ENCODE data around the gene FOXF2. TPM values are rescaled to one million over a fixed set of nuclear protein-coding genes. Genes with fewer than 3 reads are reported as not detected.

FOXF2 gene
- total RNA-seq, 1 donor from 2014 or later = not detected

DNA sequence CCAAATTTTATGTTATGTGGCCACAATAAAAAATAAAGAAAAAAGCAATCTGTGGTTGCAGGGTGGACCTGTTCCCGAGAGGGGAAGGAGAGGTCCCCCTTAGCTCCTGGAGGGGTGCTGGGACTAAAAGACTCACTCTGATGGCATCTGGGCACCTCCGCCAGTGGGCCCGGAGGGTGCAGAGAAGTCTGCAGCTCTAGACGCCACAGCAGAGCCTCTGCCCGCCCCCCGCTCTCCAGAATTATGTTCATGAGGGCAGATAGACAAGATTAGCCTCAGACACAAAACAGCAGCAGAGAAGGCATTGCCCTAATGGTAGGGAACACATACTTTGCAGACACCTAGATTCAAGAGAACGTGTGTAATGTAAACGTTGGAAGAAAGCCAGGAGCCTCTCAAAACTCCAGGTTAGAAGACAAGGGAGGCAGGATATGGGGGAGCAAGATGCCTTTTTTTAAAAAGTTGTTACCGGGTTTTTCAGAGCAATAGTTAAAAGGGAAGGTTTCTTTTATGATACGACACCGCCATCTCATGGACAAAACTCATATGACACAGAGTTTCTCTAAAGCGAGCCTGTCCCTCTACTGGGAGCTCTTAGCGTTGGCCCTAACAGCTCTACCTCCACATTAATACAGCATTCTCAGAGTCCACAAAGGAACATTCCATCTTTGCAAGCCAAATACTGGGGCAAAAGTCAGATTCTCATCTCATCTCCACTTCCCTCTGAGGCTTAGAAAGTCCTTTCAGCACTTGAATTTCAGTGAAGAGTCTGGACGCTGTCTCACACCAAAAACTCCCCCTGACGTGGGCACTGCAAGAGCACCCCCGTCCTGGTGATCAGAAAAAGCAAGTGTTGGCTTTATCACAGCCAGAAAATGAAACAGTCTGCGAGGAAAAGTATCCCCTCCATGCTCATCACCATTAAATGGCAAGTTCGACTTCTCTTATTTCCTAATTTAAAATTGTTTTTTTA is 47.2 kb downstream of the FOXF2 start:
- Mint-ChIP-seq H3K9me3 (no peaks in the 10 kb centered on the region), H3K36me3 (ENCODE audit: low read depth) (no peaks in the 10 kb centered on the region), H3K4me1 (no peaks in the 10 kb centered on the region), H3K4me3 (no peak overlapping the region), H3K27me3 (peaks cover 43% of the 10 kb centered on the region), H3K27ac (no peak overlapping the region)
- TF ChIP-seq, protein P1, sequence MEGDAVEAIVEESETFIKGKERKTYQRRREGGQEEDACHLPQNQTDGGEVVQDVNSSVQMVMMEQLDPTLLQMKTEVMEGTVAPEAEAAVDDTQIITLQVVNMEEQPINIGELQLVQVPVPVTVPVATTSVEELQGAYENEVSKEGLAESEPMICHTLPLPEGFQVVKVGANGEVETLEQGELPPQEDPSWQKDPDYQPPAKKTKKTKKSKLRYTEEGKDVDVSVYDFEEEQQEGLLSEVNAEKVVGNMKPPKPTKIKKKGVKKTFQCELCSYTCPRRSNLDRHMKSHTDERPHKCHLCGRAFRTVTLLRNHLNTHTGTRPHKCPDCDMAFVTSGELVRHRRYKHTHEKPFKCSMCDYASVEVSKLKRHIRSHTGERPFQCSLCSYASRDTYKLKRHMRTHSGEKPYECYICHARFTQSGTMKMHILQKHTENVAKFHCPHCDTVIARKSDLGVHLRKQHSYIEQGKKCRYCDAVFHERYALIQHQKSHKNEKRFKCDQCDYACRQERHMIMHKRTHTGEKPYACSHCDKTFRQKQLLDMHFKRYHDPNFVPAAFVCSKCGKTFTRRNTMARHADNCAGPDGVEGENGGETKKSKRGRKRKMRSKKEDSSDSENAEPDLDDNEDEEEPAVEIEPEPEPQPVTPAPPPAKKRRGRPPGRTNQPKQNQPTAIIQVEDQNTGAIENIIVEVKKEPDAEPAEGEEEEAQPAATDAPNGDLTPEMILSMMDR (IDR thresholded peaks at IDR 0.05) = no peak
- ChIA-PET CTCF (interaction anchor here (0.7 to 3.7 kb wide), 7 partner anchors 10 to 846 kb away, joined by 3 to 21 read pairs (median 4); no protein-coding TSS in a partner anchor), POLR2A (no interaction called here)
- intact Hi-C loops (cut with micrococcal nuclease) = loop anchor here (1.0 kb wide), 3 partner anchors 639 to 843 kb away; no protein-coding TSS in a partner anchor
- ATAC-seq (ENCODE audit: low read depth) (peak; percentile 71), DNase-seq (no peak)

DNA sequence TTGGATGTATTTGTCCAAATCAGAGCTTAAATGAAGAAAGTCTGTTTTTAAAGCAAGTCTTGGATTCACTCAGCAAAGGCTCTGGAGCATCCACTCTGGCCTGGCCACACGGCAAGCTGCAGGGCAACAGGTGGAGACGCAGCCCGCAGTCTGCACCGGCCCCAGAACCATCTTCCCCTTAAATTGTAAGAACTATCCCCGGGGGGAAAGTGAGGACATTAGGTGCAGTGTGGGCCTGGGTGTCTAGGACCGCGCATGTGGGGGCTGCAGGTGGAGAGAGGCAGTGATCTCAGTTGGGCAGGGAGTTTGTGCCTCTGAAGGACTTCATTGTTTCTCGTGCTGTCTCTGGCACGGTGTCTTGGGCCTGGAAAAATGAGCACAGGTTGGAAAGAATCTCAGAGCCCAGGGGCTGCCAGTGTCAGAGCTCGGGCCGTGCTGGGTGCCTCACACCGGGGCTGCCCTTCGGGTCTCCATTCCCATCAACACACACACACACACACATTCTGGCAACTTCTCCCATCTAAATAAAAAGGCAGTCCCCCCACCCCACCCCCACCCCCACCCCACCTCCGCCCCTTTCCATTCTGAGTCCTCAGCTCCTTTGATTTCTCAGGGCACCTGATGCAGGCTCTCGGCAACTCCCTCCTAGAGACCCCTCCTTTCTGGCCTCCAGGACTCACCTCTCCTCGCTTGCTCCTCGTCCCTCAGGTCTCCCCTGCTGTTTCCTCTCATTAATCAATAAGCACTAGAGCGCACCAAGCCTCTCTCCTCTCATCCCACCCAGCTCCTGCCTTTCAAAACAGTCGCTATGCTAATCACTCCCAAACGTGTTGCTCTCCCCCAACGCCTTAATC is 48.4 kb downstream of the FOXF2 start:
- CTCF ChIA-PET = interaction anchor here (0.9 to 3.7 kb wide), 2 partner anchors 638 to 843 kb away, joined by 3 to 21 read pairs; no protein-coding TSS in a partner anchor
- H3K36me3 Mint-ChIP-seq (ENCODE audit: low read depth) = no peaks in the 10 kb centered on the region
- no peak for ATAC-seq (ENCODE audit: low read depth)

DNA sequence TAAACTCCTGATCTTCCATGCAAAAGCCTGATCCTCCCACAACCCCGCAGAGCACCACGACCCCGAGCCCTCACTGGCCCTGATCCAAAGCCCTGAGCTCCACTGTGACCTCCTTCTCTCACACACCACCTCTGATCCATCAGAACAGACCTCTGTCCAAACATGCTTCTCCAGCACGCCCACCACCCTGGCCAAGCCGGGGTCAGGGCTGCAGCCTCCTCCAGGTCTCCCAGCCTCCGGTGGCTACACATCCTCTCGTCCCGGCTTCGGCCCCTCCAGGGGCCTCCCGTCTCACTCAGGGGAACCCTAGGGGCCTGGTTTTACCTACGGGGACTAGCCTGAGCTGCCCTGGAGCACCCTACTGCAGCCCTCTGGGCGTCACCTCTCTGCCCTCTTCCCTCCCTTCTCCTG is 49.1 kb downstream of the FOXF2 start:
- H3K4me3 Mint-ChIP-seq = no peak overlapping the region
- H3K4me1 Mint-ChIP-seq = no peaks in the 10 kb centered on the region
- no peaks in the 10 kb centered on the region for H3K9me3 Mint-ChIP-seq
- H3K27ac Mint-ChIP-seq = no peak overlapping the region
- ChIA-PET POLR2A (no interaction called here), CTCF (interaction anchor here (0.9 kb wide), 1 partner anchor 638 kb away, joined by 3 read pairs; no protein-coding TSS in a partner anchor)
- intact Hi-C loops (cut with micrococcal nuclease) = no loop called here
- DNase-seq (no peak), ATAC-seq (ENCODE audit: low read depth) (no peak)
- TF ChIP-seq, protein P1 (IDR thresholded peaks at IDR 0.05) = no peak
- H3K36me3 Mint-ChIP-seq (ENCODE audit: low read depth) = no peaks in the 10 kb centered on the region
- peaks cover 45% of the 10 kb centered on the region for H3K27me3 Mint-ChIP-seq

More for the DNA sequence above, 48.4 kb downstream of the FOXF2 start:
- no peak for DNase-seq
- peaks cover 48% of the 10 kb centered on the region for H3K27me3 Mint-ChIP-seq
- no peak overlapping the region for H3K27ac Mint-ChIP-seq
- no peaks in the 10 kb centered on the region for H3K9me3 Mint-ChIP-seq
- POLR2A ChIA-PET = interaction anchor here (0.5 kb wide), 1 partner anchor 1047 kb away, joined by 3 read pairs; no protein-coding TSS in a partner anchor
- TF ChIP-seq, protein P1 (IDR thresholded peaks at IDR 0.05) = no peak
- intact Hi-C loops (cut with micrococcal nuclease) = no loop called here
- no peaks in the 10 kb centered on the region for H3K4me1 Mint-ChIP-seq
- H3K4me3 Mint-ChIP-seq = no peak overlapping the region

DNA sequence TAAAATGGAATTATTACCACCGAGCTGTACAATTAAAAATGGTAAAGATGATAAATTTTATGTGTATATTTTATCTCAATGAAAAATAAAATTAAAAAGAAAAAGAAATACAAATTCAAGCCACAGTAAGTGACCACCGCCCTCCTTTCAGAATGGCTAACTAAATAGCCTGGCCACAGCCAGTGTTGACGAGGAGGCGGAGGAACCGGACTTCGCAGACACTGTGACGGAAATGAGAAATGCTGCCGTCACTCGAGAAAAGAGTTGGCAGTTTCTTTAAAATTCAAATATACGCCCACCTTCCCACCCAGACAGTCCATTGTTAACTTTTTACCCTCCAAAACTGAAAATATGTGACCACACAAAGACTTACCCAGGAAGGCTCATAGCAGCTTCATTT is 50.0 kb downstream of the FOXF2 start:
- no peaks in the 10 kb centered on the region for H3K36me3 Mint-ChIP-seq (ENCODE audit: low read depth)
- TF ChIP-seq, protein P1 (IDR thresholded peaks at IDR 0.05) = no peak
- H3K9me3 Mint-ChIP-seq = no peaks in the 10 kb centered on the region
- no peaks in the 10 kb centered on the region for H3K4me1 Mint-ChIP-seq
- ATAC-seq (ENCODE audit: low read depth) (no peak), DNase-seq (no peak)
- H3K27ac Mint-ChIP-seq = no peak overlapping the region
- CTCF ChIA-PET = interaction anchor here (0.8 kb wide), 1 partner anchor 846 kb away, joined by 3 read pairs; no protein-coding TSS in a partner anchor
- H3K4me3 Mint-ChIP-seq = no peak overlapping the region
- intact Hi-C loops (cut with micrococcal nuclease) = no loop called here
- H3K27me3 Mint-ChIP-seq = peaks cover 45% of the 10 kb centered on the region
- POLR2A ChIA-PET = no interaction called here

Measured in activated B cell treated with CpG ODN at 0.5 μM for 24 hours (primary cell).